GM12891 (cell line): Measurements from ENCODE around the gene CCDC134.

ENCODE experiments used
- POLR2A ChIP-seq: IDR thresholded peaks from 2 replicates; pipeline ENCODE4 v1.6.1; 2011; ENCODE audit warnings: low read depth, low read length, control low read depth
- POLR2AphosphoS5 ChIP-seq: IDR thresholded peaks from 2 replicates; pipeline ENCODE4 v1.6.1; 2011; ENCODE audit warnings: low read depth, low read length, control low read depth
- POU2F2 ChIP-seq: IDR thresholded peaks from 2 replicates; pipeline ENCODE4 v1.6.1; 2011; ENCODE audit warnings: low read depth, mild to moderate bottlenecking, control low read depth, low read length, moderate library complexity
- SPI1 ChIP-seq: IDR thresholded peaks from 2 replicates; pipeline ENCODE4 v1.6.1; 2011; ENCODE audit warnings: low read depth, low read length, control low read depth
- TAF1 ChIP-seq: IDR thresholded peaks from 2 replicates; pipeline ENCODE4 v1.6.1; 2011; ENCODE audit warnings: low read depth, low read length, control low read depth

DNA sequence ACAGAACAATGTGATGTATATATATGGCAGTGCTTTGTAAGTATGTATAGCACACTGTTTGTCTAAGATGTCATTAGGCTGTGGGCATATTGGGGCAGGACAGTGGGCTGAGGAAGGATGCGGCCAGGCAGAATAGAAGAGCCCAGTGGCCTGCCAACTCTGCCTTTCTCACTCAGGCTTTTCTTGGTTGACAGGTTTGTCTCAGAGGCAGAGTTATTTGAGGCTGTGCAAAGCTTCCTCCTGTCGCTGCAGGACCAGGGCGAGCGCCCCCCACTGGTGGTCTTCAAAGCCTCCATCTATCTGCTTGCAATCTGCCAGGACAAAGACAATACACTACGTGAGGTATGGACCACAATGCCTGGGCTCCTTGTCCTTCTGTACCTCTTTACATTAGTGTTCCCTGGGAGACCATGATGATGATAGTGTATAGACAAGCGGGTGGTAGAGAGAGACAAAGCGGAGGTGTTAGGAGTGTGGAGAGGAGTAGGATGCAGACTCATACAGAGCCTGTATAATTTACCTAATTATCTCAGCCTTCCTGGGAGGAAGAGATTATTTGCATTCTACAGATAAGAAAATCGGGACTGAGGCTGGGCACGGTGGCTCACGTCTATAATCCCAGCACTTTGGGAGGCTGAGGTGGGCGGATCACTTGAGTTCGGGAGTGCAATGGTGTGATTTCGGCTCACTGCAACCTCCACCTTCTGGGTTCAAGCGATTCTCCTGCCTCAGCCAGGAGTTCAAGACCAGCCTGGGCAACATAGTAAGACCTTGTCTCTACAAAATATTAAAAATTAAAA is 37.3 kb upstream of the CCDC134 start:
- TF ChIP-seq POLR2AphosphoS5 (no peak), TAF1 (no peak), POLR2A (no peak), SPI1 (no peak), POU2F2 (no peak)
